Kidney epithelial cell (primary cell): Measurements from ENCODE around the gene RNF152. TPM values are rescaled to one million over a fixed set of nuclear protein-coding genes. Genes with fewer than 3 reads are reported as not detected.
A peak's percentile ranks its signal among the peaks of the same experiment; 100 is the strongest.

Experiments used
- DNase-seq: peaks from one replicate; pipeline ENCODE4 v3.0.0-alpha.2; 2010; ENCODE audit warnings: low read depth
- H3K27me3 ChIP-seq: 2 replicates; pipeline ENCODE4 v1.6.0; 2011; ENCODE audit warnings: low read length; ENCODE audit not compliant: control insufficient read depth, insufficient read depth
- H3K36me3 ChIP-seq: 2 replicates; pipeline ENCODE4 v1.5.1; 2011; ENCODE audit warnings: low read length; ENCODE audit not compliant: control insufficient read depth, insufficient read depth
- H3K4me3 ChIP-seq: 2 replicates; pipeline ENCODE4 v1.5.1; 2011; ENCODE audit warnings: low read depth, mild to moderate bottlenecking, control low read depth, low read length
- CTCF ChIP-seq: IDR thresholded peaks from 2 replicates; pipeline ENCODE4 v1.5.1; 2011; ENCODE audit warnings: mild to moderate bottlenecking, moderate library complexity, low read length, control low read depth, inconsistent platforms; ENCODE audit not compliant: insufficient read depth, poor library complexity, severe bottlenecking
- total RNA-seq: library from RNA; depleted of rRNA; stranded (reverse); fragments of >200 nt; gene quantifications from 2 replicates; pipeline ENCODE4 v1.2.3, GENCODE V29; 2015

Gene RNF152
- total RNA-seq, 1 donor from 2014 or later, result 10.2 TPM

GRCh38 chr18:61893309-61893970 lies 633 bp upstream of the RNF152 start:
- TF ChIP-seq CTCF, result no peak
- Histone ChIP-seq H3K4me3 (peak overlapping the region; percentile 68), H3K27me3 (peaks cover 7% of the 10 kb centered on the region), H3K36me3 (no peaks in the 10 kb centered on the region)
- no peak for DNase-seq

GRCh38 chr18:61891894-61892293 lies 913 bp downstream of the RNF152 start:
- Histone ChIP-seq H3K36me3 (no peaks in the 10 kb centered on the region), H3K4me3 (no peak overlapping the region), H3K27me3 (peaks cover 7% of the 10 kb centered on the region)
- no peak for TF ChIP-seq CTCF
- no peak for DNase-seq

- Histone ChIP-seq H3K36me3 (no peaks in the 10 kb centered on the region), H3K27me3 (peaks cover 7% of the 10 kb centered on the region), H3K4me3 (no peak overlapping the region)
- TF ChIP-seq CTCF, result no peak
- DNase-seq, result no peak
Observed at GRCh38 chr18:61891271-61891670, 1.5 kb downstream of the RNF152 start.

GRCh38 chr18:61890344-61890743 lies 2.5 kb downstream of the RNF152 start:
- peaks cover 7% of the 10 kb centered on the region for H3K27me3 ChIP-seq
- DNase-seq, result no peak
- H3K4me3 ChIP-seq, result no peak overlapping the region
- H3K36me3 ChIP-seq, result no peaks in the 10 kb centered on the region
- TF ChIP-seq CTCF, result no peak

- TF ChIP-seq CTCF, result no peak
- H3K4me3 ChIP-seq, result no peak overlapping the region
- peaks cover 7% of the 10 kb centered on the region for H3K27me3 ChIP-seq
- no peaks in the 10 kb centered on the region for H3K36me3 ChIP-seq
- DNase-seq, result no peak
Observed at GRCh38 chr18:61889541-61889940, 3.3 kb downstream of the RNF152 start.

GRCh38 chr18:61888622-61889021 lies 4.2 kb downstream of the RNF152 start:
- Histone ChIP-seq H3K36me3 (no peaks in the 10 kb centered on the region), H3K27me3 (peaks cover 7% of the 10 kb centered on the region), H3K4me3 (no peak overlapping the region)
- TF ChIP-seq CTCF, result no peak
- no peak for DNase-seq
